ENCODE data around the gene FAM83B.

FAM83B gene

GRCh38 chr6:54981276-54981609, 134.7 kb downstream of the FAM83B start:
- no peak for DNase-seq (ENCODE audit: low spot score)

GRCh38 chr6:54981647-54982046, 135.1 kb downstream of the FAM83B start:
- DNase-seq (ENCODE audit: low spot score), result no peak

- no peak for DNase-seq (ENCODE audit: low spot score)
Measured at GRCh38 chr6:54987633-54988290, 141.2 kb downstream of the FAM83B start.

GRCh38 chr6:54988576-54988975, 142.0 kb downstream of the FAM83B start:
- DNase-seq (ENCODE audit: low spot score), result no peak

GRCh38 chr6:54990001-54990400, 143.4 kb downstream of the FAM83B start:
- no peak for DNase-seq (ENCODE audit: low spot score)
